Loucy (cell line): ENCODE measurements around the gene CROCC2.

Experiments
- EZH2phosphoT487 ChIP-seq: fragments of 200-600 bp; IDR thresholded peaks from 2 replicates; pipeline ENCODE4 v1.6.1; 2018; ENCODE audit warnings: antibody characterized with exemption, mild to moderate bottlenecking, moderate library complexity, borderline replicate concordance
- TF ChIP-seq, protein P1 (sequence below): fragments of 200-600 bp; sonication (generic); conservative IDR thresholded peaks from 2 replicates; pipeline ENCODE4 v1.5.1; 2014; ENCODE audit warnings: mild to moderate bottlenecking, antibody characterized with exemption, low read length

DNA sequence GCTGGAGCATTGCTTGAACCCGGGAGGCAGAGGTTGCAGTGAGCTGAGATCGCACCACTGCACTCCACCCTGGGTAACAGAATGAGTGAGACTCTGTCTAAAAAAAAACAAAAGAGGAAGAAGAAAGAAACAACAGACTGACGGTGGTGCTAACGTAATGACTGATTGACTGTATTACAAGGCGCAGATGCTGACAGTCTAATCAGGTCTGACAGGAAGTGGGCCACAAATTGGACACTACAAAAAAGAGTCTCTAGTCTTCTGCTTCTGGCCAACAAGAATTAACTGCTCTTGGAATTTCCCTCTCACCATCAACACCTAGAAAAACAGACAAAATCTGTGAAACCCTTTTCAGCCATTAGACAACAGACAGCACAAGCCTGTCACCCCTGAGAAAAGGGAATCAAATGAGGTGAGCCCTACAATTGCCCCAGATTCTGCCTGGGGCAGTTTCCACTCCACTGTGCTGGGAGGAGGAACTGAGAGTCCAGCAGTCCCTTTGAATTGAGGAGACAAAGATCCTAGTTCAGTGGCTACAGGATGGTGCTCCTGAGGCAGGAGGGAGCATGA lies 135.5 kb downstream of the CROCC2 start:
- TF ChIP-seq, protein P1, sequence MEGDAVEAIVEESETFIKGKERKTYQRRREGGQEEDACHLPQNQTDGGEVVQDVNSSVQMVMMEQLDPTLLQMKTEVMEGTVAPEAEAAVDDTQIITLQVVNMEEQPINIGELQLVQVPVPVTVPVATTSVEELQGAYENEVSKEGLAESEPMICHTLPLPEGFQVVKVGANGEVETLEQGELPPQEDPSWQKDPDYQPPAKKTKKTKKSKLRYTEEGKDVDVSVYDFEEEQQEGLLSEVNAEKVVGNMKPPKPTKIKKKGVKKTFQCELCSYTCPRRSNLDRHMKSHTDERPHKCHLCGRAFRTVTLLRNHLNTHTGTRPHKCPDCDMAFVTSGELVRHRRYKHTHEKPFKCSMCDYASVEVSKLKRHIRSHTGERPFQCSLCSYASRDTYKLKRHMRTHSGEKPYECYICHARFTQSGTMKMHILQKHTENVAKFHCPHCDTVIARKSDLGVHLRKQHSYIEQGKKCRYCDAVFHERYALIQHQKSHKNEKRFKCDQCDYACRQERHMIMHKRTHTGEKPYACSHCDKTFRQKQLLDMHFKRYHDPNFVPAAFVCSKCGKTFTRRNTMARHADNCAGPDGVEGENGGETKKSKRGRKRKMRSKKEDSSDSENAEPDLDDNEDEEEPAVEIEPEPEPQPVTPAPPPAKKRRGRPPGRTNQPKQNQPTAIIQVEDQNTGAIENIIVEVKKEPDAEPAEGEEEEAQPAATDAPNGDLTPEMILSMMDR, result no peak
- TF ChIP-seq EZH2phosphoT487, result no peak
